ENCODE measurements around the gene MYO1E. TPM values are rescaled to one million over a fixed set of nuclear protein-coding genes. Genes with fewer than 3 reads are reported as not detected.

MYO1E gene
- polyA plus RNA-seq, 1 donor: 145 TPM

Other genes with a start within 250 kb of the MYO1E start
- 0.23 TPM for gene LDHAL6B, start 166.0 kb downstream of the MYO1E start, polyA plus RNA-seq (ENCODE audit: insufficient read length)
- gene FAM81A, start 65.3 kb upstream of the MYO1E start, polyA plus RNA-seq (ENCODE audit: insufficient read length): 30.7 TPM
- 0.57 TPM for gene GCNT3, start 238.9 kb upstream of the MYO1E start, polyA plus RNA-seq (ENCODE audit: insufficient read length)

Data from left kidney (tissue), 1 donor.